ENCODE data around the gene STARD3. TPM values are rescaled to one million over a fixed set of nuclear protein-coding genes. Genes with fewer than 3 reads are reported as not detected.

The STARD3 gene
- total RNA-seq, 4 donors from 2014 or later = 44.5 to 73.6 (median 53.0) TPM

GRCh38 chr17:39626171-39627046, 10.5 kb upstream of the STARD3 start, which contains the start of gene PPP1R1B:
Gene PPP1R1B (plus strand): TSS chr17:39626952. CDS start chr17:39627393, 441 bp downstream.
- WGBS, 2 donors = 13 to 17% methylated on average over 29 of the region's 29 CpGs
- H3K9me3 ChIP-seq = no peaks in the 10 kb centered on the region
- intact Hi-C loops (cut with DNase I) = loop anchor here (5.0 to 10.0 kb wide), 2 partner anchors 61 to 238 kb away; partner anchors contain the start of genes IKZF3, PGAP3 and ZPBP2
- no peak within 1 kb of the TSS for H3K27ac ChIP-seq
- TF ChIP-seq CTCF (IDR thresholded peaks at IDR 0.05) = no peak
- no peak for TF ChIP-seq POLR2A (IDR thresholded peaks at IDR 0.05)
- no peak within 1 kb of the TSS for H3K4me3 ChIP-seq (replicated peaks in 1 of 3)
- H3K36me3 ChIP-seq = no peaks in the 10 kb centered on the region
- DNase-seq = no peak
- peaks cover 10 to 11% of the 10 kb centered on the region in 2 donors for H3K4me1 ChIP-seq
- H3K27me3 ChIP-seq = peaks cover 15% of the 10 kb centered on the region

- DNase-seq = no peak
- intact Hi-C loops (cut with DNase I) = loop anchor here (5.0 to 10.0 kb wide), 2 partner anchors 60 to 238 kb away; partner anchors contain the start of genes IKZF3, PGAP3 and ZPBP2
Observed at GRCh38 chr17:39627047-39627711, 9.8 kb upstream of the STARD3 start.

GRCh38 chr17:39627712-39628516, 9.0 kb upstream of the STARD3 start:
- WGBS, 2 donors = 51 to 67% methylated on average over 6 to 10 of the region's 16 CpGs
- H3K4me1 ChIP-seq = peaks cover 10 to 11% of the 10 kb centered on the region in 2 donors
- peaks cover 15% of the 10 kb centered on the region for H3K27me3 ChIP-seq
- intact Hi-C loops (cut with DNase I) = loop anchor here (5.0 to 10.0 kb wide), 2 partner anchors 59 to 237 kb away; partner anchors contain the start of genes IKZF3, PGAP3 and ZPBP2
- no peaks in the 10 kb centered on the region for H3K36me3 ChIP-seq
- H3K27ac ChIP-seq = no peak overlapping the region
- H3K9me3 ChIP-seq = no peaks in the 10 kb centered on the region
- no peak overlapping the region for H3K4me3 ChIP-seq (replicated peaks in 1 of 3)
- TF ChIP-seq CTCF (IDR thresholded peaks at IDR 0.05) (no peak), POLR2A (IDR thresholded peaks at IDR 0.05) (no peak)
- no peak for DNase-seq

More at GRCh38 chr17:39627047-39627711, 9.8 kb upstream of the STARD3 start:
- Histone ChIP-seq H3K4me1 (peaks cover 10 to 11% of the 10 kb centered on the region in 2 donors), H3K27ac (no peak overlapping the region), H3K36me3 (no peaks in the 10 kb centered on the region), H3K27me3 (peaks cover 15% of the 10 kb centered on the region), H3K4me3 (replicated peaks in 1 of 3) (no peak overlapping the region), H3K9me3 (no peaks in the 10 kb centered on the region)
- TF ChIP-seq CTCF (IDR thresholded peaks at IDR 0.05) (no peak), POLR2A (IDR thresholded peaks at IDR 0.05) (no peak)
- 2 to 4% methylated on average over 16 to 28 of the region's 72 CpGs for WGBS, 2 donors

GRCh38 chr17:39628655-39629493, 8.1 kb upstream of the STARD3 start:
- peaks cover 10 to 11% of the 10 kb centered on the region in 2 donors for H3K4me1 ChIP-seq
- no peak for DNase-seq
- no peak overlapping the region for H3K27ac ChIP-seq
- WGBS, 2 donors = 58 to 84% methylated on average over 5 to 10 of the region's 10 CpGs
- H3K4me3 ChIP-seq (replicated peaks in 1 of 3) = no peak overlapping the region
- H3K36me3 ChIP-seq = no peaks in the 10 kb centered on the region
- intact Hi-C loops (cut with DNase I) = loop anchor here (5.0 to 10.0 kb wide), 2 partner anchors 58 to 236 kb away; partner anchors contain the start of genes IKZF3, PGAP3 and ZPBP2
- TF ChIP-seq CTCF (IDR thresholded peaks at IDR 0.05) = no peak
- TF ChIP-seq POLR2A (IDR thresholded peaks at IDR 0.05) = no peak
- H3K9me3 ChIP-seq = no peaks in the 10 kb centered on the region
- peaks cover 15% of the 10 kb centered on the region for H3K27me3 ChIP-seq
